Rectal smooth muscle tissue (tissue), 1 donor: ENCODE data around the gene RIC3.

Experiments used
- H3K27ac ChIP-seq: one replicate; pipeline ENCODE4 v1.7.0; 2013; ENCODE audit warnings: low read depth, low read length, inconsistent platforms
- H3K27me3 ChIP-seq: one replicate; pipeline ENCODE4 v1.7.0; 2013; ENCODE audit warnings: low read length; ENCODE audit not compliant: control insufficient read depth, insufficient read depth
- H3K36me3 ChIP-seq: one replicate; pipeline ENCODE4 v1.7.0; 2013; ENCODE audit warnings: low read length; ENCODE audit not compliant: control insufficient read depth, insufficient read depth
- H3K4me1 ChIP-seq: one replicate; pipeline ENCODE4 v1.7.0; 2013; ENCODE audit warnings: low read length; ENCODE audit not compliant: control insufficient read depth, insufficient read depth
- H3K4me3 ChIP-seq: one replicate; pipeline ENCODE4 v1.7.0; 2013; ENCODE audit warnings: low read length
- H3K9ac ChIP-seq: one replicate; pipeline ENCODE4 v1.7.0; 2013; ENCODE audit warnings: low read length

The RIC3 gene

GRCh38 chr11:8090756-8091155 is 78.1 kb downstream of the RIC3 start:
- no peak overlapping the region for H3K27ac ChIP-seq
- no peaks in the 10 kb centered on the region for H3K27me3 ChIP-seq
- H3K9ac ChIP-seq = no peak overlapping the region
- H3K4me3 ChIP-seq = no peak overlapping the region
- no peaks in the 10 kb centered on the region for H3K36me3 ChIP-seq
- peaks cover 4% of the 10 kb centered on the region for H3K4me1 ChIP-seq

GRCh38 chr11:8089791-8090510 is 78.9 kb downstream of the RIC3 start:
- Histone ChIP-seq H3K4me1 (peaks cover 4% of the 10 kb centered on the region), H3K27ac (no peak overlapping the region), H3K4me3 (no peak overlapping the region), H3K27me3 (no peaks in the 10 kb centered on the region), H3K9ac (no peak overlapping the region), H3K36me3 (no peaks in the 10 kb centered on the region)

- Histone ChIP-seq H3K36me3 (no peaks in the 10 kb centered on the region), H3K27ac (no peak overlapping the region), H3K9ac (no peak overlapping the region), H3K27me3 (no peaks in the 10 kb centered on the region), H3K4me1 (peaks cover 4% of the 10 kb centered on the region), H3K4me3 (no peak overlapping the region)
Measured at GRCh38 chr11:8087756-8088155, 81.1 kb downstream of the RIC3 start.

GRCh38 chr11:8087185-8087584 is 81.6 kb downstream of the RIC3 start:
- H3K27ac ChIP-seq = no peak overlapping the region
- H3K36me3 ChIP-seq = no peaks in the 10 kb centered on the region
- H3K27me3 ChIP-seq = no peaks in the 10 kb centered on the region
- peaks cover 6% of the 10 kb centered on the region for H3K4me1 ChIP-seq
- no peak overlapping the region for H3K9ac ChIP-seq
- H3K4me3 ChIP-seq = no peak overlapping the region

DNA sequence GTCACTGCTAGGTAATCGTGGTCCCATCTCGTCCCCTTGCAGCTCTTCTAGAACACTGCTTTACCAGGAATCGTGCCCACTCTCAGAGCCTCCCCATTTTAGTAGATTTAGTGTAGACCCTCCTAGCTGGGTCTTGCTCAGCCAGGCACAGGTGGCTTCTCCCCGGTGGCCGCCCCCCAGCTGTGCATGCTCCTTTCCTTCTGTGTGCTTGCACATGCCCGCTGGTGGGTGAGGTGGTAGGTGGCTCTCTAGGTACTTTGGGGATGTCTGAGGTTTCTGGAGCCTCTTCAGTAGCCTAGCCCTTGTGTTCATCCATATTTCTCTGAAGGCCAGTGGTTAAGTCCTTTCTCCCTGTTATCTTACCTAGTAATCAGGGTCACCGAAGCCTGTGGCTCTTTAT is 82.3 kb downstream of the RIC3 start:
- peaks cover 12% of the 10 kb centered on the region for H3K4me1 ChIP-seq
- no peak overlapping the region for H3K27ac ChIP-seq
- H3K4me3 ChIP-seq = no peak overlapping the region
- H3K9ac ChIP-seq = no peak overlapping the region
- H3K36me3 ChIP-seq = no peaks in the 10 kb centered on the region
- peaks cover 3% of the 10 kb centered on the region for H3K27me3 ChIP-seq

GRCh38 chr11:8086001-8086479 is 82.8 kb downstream of the RIC3 start:
- H3K36me3 ChIP-seq = no peaks in the 10 kb centered on the region
- peaks cover 4% of the 10 kb centered on the region for H3K27me3 ChIP-seq
- H3K27ac ChIP-seq = no peak overlapping the region
- H3K4me1 ChIP-seq = peaks cover 13% of the 10 kb centered on the region
- no peak overlapping the region for H3K9ac ChIP-seq
- H3K4me3 ChIP-seq = no peak overlapping the region

DNA sequence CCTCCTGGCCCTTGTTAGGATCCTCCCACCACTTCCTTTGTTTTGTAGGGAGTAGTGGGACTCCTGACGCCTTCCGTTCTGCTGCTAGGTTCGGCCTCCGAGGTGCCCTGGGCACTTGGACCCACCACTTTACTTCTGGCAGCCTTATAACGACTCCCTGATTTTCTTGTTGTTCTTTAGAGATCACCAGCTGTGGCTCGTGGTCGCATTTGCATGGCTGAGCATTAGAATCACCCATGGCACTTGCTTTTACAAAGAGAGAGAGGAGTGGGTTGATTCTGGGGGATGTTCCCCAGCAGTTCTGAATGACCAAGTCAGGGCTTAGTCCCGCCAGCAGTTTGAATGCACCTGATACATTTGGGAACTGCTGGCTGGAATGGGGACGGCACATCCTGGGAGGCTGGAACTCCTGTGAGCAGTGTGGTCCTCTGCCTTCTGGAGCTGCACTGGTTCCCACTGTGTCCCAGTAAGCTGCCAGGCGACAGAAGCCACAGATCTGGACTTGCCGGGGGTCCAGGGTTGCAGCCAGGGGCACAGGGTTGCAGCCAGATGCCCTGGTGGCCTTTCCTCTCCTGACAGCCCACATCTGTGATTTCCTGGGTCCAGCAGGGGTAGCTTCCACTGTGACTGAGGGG is 83.7 kb downstream of the RIC3 start:
- Histone ChIP-seq H3K27ac (no peak overlapping the region), H3K4me1 (peaks cover 13% of the 10 kb centered on the region), H3K4me3 (no peak overlapping the region), H3K27me3 (peaks cover 4% of the 10 kb centered on the region), H3K9ac (no peak overlapping the region), H3K36me3 (no peaks in the 10 kb centered on the region)

- H3K27ac ChIP-seq = no peak overlapping the region
- peaks cover 6% of the 10 kb centered on the region for H3K27me3 ChIP-seq
- H3K4me1 ChIP-seq = peaks cover 13% of the 10 kb centered on the region
- H3K9ac ChIP-seq = no peak overlapping the region
- H3K36me3 ChIP-seq = no peaks in the 10 kb centered on the region
- no peak overlapping the region for H3K4me3 ChIP-seq
Measured at GRCh38 chr11:8084352-8084751, 84.5 kb downstream of the RIC3 start.

- no peak overlapping the region for H3K4me3 ChIP-seq
- H3K27ac ChIP-seq = no peak overlapping the region
- H3K4me1 ChIP-seq = peaks cover 13% of the 10 kb centered on the region
- H3K27me3 ChIP-seq = peaks cover 6% of the 10 kb centered on the region
- no peaks in the 10 kb centered on the region for H3K36me3 ChIP-seq
- no peak overlapping the region for H3K9ac ChIP-seq
Measured at GRCh38 chr11:8083871-8084281, 84.9 kb downstream of the RIC3 start.

DNA sequence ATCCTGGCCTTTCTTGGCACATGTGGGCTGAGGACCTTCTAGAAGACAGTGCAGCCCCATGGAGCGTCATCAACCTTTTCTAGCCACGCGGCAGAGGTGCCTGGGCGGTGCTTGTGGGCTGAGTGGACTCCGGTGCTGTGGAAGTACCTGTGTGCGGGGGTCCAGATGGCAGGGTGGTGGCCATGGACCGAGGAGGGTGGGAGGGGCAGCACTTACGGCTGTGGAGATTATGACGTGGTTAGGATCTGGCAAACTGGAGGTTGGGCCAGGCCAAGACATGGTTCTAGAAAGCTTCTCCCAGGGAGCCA is 85.8 kb downstream of the RIC3 start:
- Histone ChIP-seq H3K36me3 (no peaks in the 10 kb centered on the region), H3K4me3 (no peak overlapping the region), H3K9ac (no peak overlapping the region), H3K27ac (no peak overlapping the region), H3K4me1 (peaks cover 13% of the 10 kb centered on the region), H3K27me3 (peaks cover 6% of the 10 kb centered on the region)

DNA sequence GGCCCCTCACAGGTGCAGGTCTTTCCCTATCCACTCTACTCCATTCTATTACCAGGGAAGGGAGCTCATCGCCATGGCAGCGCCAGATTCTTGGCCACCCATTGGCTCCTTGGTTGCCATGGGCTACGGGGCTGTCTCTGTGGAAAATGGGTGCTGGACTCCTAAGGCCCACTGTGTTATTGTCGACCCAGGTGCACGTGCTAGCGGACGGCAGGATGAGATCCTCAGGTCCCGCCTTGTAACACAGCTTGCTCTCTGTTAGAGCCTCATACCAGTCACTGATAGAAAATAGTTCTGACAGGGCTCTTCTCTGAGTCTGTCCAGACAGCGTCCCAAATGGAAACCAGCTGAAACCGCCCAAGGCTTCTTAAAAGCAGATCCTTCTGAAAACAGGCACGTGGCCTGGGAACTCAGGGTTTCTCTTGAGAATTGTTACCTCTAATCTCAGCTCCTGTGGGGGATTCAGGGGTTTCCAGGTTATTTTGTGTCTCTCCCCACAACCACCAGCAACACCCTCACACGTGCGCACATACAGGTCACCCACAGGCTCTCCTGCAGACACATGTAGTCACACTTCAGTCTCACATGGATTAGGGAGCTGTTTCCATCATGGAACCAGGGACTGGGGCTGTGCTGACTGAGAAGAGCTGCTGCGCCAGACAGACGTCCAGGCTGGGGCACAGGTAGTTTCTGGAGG is 86.3 kb downstream of the RIC3 start:
- Histone ChIP-seq H3K4me1 (peaks cover 13% of the 10 kb centered on the region), H3K27ac (no peak overlapping the region), H3K4me3 (peak overlapping the region; percentile 68), H3K36me3 (no peaks in the 10 kb centered on the region), H3K27me3 (peaks cover 6% of the 10 kb centered on the region), H3K9ac (no peak overlapping the region)

- Histone ChIP-seq H3K4me1 (peaks cover 13% of the 10 kb centered on the region), H3K9ac (no peak overlapping the region), H3K4me3 (peak overlapping the region; percentile 68), H3K27me3 (peaks cover 6% of the 10 kb centered on the region), H3K36me3 (no peaks in the 10 kb centered on the region), H3K27ac (no peak overlapping the region)
Measured at GRCh38 chr11:8081591-8082250, 87.1 kb downstream of the RIC3 start.
